Spinal cord (tissue), 10 donors: ENCODE results near the gene NKX6-2. TPM values are rescaled to one million over a fixed set of nuclear protein-coding genes. Genes with fewer than 3 reads are reported as not detected.

ENCODE experiments used
- DNase-seq, 6 donors: peaks; one replicate each; pipeline versions ENCODE4 v3.0.0 to v3.0.0-alpha.2; 2013 to 2015; ENCODE audit warnings: low spot score in 6 of 6, low read depth in 4 of 6
- H3K27ac ChIP-seq: one replicate; pipeline ENCODE4 v1.5.1; 2013; ENCODE audit warnings: low read depth, low read length, control low read depth
- H3K27me3 ChIP-seq: one replicate; pipeline ENCODE4 v1.6.1; 2013; ENCODE audit warnings: low read length; ENCODE audit not compliant: control insufficient read depth, insufficient read depth
- H3K36me3 ChIP-seq: one replicate; pipeline ENCODE4 v1.6.1; 2013; ENCODE audit warnings: low read length; ENCODE audit not compliant: control insufficient read depth, insufficient read depth
- H3K4me1 ChIP-seq: one replicate; pipeline ENCODE4 v1.6.1; 2013; ENCODE audit warnings: low read length; ENCODE audit not compliant: control insufficient read depth, insufficient read depth
- H3K4me3 ChIP-seq: one replicate; pipeline ENCODE4 v1.5.1; 2013; ENCODE audit warnings: low read depth, low read length, control low read depth
- H3K9me3 ChIP-seq: one replicate; pipeline ENCODE4 v1.6.1; 2013; ENCODE audit warnings: low read length; ENCODE audit not compliant: control insufficient read depth, insufficient read depth
- WGBS: methylation state at CpG from one replicate; pipeline ENCODE4 v1.1.5; 2013; ENCODE audit warnings: missing lambda C conversion rate; ENCODE audit not compliant: insufficient coverage; 5-methylcytosine and 5-hydroxymethylcytosine counted together
- long read RNA-seq, 4 donors: transcript quantifications; one replicate each; lab custom pipeline, GENCODE V29; 2026
- polyA plus RNA-seq, 2 donors: library from polyadenylated mRNA; unstranded; fragments of 120-200 nt; gene quantifications; one replicate each; pipeline ENCODE4 v1.2.1, GENCODE V29; 2013; ENCODE audit not compliant: insufficient read length in 2 of 2
- total RNA-seq, 2 donors: library from RNA; depleted of rRNA in 1 of 2; stranded (reverse); fragments of 120-200 nt in 1 of 2; fragments of >200 nt in 1 of 2; gene quantifications; one replicate each; pipeline versions ENCODE4 v1.2.3 to v1.2.4, GENCODE V29; 2013 to 2014
- donor health status: healthy.

The NKX6-2 gene
- total RNA-seq (10 to 100 TPM; 11.6 to 16.9 TPM), polyA plus RNA-seq (10 to 100 TPM; 37.6 to 40.4 TPM)
- long read RNA-seq, donor 1, transcript NKX6-2-201 (3 exons, 2,673 nt) = major isoform, 48 of 65 reads
- long read RNA-seq, donor 1, partial matches to known transcripts = 6 of 65 reads
- long read RNA-seq, donor 1, other reads (novel, unspliced or antisense) = 8 of 65 reads
- long read RNA-seq, donor 2, transcript NKX6-2-201 (3 exons, 2,673 nt) = major isoform, 19 of 21 reads
- long read RNA-seq, donor 2, partial matches to known transcripts = 0 of 21 reads
- long read RNA-seq, donor 2, other reads (novel, unspliced or antisense) = 0 of 21 reads
- long read RNA-seq, donor 3, transcript NKX6-2-201 (3 exons, 2,673 nt) = major isoform, 14 of 20 reads
- long read RNA-seq, donor 3, partial matches to known transcripts = 0 of 20 reads
- long read RNA-seq, donor 3, other reads (novel, unspliced or antisense) = 5 of 20 reads
- long read RNA-seq, donor 4 = 0 reads

DNA sequence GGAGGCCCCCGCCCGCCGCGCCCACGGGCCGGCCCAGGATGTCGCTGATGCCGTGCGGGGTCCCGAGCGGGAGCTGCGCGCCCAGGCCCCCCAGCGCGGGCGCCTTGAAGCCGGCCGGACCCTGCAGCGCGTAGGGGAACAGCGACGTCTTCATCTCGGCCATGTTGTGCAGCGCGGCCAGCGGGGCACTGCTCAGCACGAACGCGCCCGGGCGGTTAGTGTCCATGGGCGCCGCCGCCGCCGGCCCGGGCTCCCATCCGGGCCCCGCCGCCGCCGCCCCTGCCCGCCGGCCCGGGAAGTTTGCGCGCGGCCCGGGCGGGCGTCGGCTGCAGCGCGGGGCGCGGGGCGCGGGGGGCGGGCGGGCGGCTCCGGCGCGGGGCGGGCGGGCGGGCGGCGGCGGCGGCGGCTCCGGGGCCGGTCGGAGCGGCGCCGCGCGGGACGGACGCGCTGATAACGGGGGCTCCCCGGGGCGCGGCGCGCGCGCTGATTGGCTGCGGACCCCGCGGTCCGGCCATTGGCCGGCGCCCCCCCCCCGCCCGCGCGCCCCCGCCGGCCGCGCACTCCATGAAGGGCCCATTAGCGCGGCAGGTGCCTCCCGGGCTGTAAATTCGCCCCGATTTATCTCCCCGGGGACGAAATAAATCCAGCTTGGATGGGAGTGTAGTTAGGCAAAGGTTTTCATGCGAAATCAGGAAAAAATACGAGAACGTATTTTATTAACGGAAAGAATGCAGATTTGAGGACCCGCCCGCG, at the start of gene NKX6-2:
Gene NKX6-2, minus strand, starts transcription at position 425 of the 753 bp plus-strand sequence. Its CDS starts 199 bp downstream, at position 226.
- H3K27ac ChIP-seq = no peak within 1 kb of the TSS
- H3K27me3 ChIP-seq = peaks cover 72% of the 10 kb centered on the region
- peaks cover 17% of the 10 kb centered on the region for H3K36me3 ChIP-seq
- no peak within 1 kb of the TSS for H3K4me3 ChIP-seq
- DNase-seq = peak in 2 of 6 donors; percentile 20 to 27
- H3K4me1 ChIP-seq = peaks cover 35% of the 10 kb centered on the region
- no peaks in the 10 kb centered on the region for H3K9me3 ChIP-seq
- under 1% methylated on average over 119 of the region's 119 CpGs for WGBS

DNA sequence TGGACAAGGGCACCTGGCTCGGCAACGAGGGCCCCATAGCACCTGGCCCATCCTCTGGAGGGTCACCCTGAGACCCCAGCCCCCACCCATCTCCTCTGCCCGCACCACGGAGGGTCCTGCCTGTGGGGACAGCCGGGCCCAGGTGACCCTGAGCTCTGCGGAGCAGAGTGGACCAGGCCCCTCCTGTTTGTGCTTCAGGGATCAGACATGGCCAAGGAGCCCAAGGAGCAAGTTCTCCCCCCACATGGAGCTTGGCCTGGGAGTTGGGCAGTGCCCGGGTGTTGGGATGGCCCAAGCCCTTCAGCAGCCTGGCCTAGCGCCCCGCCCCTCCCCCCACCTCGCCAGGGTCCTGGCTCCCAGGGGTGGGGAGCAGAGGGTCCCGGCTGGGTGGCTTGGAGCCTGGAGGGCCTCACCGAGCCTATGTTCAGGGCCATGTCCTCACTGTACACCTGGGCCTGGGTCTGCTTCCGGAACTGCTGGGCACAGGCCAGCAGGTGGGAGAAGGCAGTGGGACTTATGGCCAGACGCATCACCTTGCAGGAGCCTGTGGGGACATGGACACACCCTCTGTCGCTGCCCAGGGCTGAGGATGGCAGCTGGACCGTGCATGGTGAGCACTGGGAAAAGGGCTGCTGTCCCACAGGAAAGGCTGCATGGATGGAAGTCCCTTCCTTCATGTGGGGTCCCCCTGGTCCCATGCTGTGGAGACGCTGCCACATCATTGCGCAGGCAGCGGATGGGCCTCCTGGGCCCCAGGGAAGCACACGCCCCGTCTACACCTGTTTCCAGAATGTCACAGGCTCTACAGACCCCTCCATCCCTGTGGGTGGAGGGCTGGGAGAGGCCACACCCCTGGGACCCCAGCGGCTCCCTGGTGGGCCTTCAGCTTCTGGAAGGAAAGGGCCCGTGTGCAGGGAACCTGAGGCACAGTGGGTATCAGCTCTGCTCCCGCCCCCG, 49.2 kb upstream of the NKX6-2 start:
- Histone ChIP-seq H3K4me3 (no peak overlapping the region), H3K9me3 (no peaks in the 10 kb centered on the region), H3K27me3 (peaks cover 28% of the 10 kb centered on the region), H3K27ac (no peak overlapping the region), H3K36me3 (peaks cover 14% of the 10 kb centered on the region), H3K4me1 (peaks cover 13% of the 10 kb centered on the region)
- WGBS = 88% methylated on average over 17 of the region's 25 CpGs
- DNase-seq = no peak

DNA sequence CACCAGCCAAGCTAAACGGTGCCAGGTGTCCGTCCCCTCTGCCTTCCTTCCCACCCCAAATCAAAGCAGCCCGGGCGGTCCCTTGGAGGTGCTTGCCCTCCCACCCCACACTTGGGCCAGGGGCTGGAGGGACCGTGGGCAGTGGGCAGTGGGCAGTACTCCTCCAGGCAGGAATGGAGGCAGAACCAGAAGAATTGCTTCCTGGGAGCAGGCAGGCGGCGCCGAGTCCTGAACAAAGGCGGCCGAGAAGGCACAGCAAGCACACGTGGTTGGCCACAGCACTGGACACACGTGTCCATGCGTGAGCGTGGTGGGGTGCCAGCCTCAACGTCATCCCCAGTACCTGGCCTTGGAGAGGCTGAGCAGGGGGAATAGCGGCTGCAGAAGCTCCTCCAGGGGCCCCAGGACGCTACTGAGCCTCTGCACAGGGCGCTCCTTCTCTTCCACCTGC, 48.4 kb upstream of the NKX6-2 start:
- H3K4me1 ChIP-seq = peaks cover 13% of the 10 kb centered on the region
- H3K36me3 ChIP-seq = peaks cover 14% of the 10 kb centered on the region
- H3K27ac ChIP-seq = no peak overlapping the region
- H3K4me3 ChIP-seq = no peak overlapping the region
- no peaks in the 10 kb centered on the region for H3K9me3 ChIP-seq
- DNase-seq = no peak
- 91% methylated on average over 16 of the region's 18 CpGs for WGBS
- peaks cover 28% of the 10 kb centered on the region for H3K27me3 ChIP-seq

DNA sequence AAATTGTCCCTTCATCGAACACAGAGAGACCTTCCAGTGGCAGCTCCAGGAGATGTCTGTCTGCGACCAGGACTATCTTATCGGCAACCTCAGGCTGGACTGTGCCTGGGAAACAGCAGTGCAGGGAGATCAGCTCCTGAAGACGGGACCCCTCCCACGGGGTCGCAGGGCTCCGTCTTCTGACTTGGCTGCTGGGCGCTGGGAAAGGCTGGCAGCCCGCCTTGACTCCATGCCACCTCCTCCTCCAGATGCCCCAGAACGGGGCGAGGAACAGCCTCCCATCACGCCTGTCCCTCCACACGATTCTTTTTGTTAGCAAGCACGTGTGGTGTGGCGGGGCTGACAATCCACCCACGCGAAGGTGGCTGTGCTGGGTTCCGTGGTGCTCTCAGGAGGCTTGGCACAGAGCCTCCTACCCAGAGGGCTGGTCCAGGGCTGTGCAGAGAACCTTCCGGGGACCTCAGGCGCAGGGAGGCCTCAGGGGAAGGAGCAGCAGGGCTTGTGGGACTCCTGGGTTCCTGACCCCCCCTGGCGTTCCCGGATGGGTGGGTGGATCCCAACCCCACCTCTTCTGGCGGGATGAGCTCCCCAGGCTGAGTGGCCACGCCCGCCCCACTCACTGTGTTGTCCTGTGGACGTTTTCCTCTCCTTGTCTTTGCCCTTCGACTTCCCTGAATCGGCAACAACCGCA, 47.6 kb upstream of the NKX6-2 start:
- Histone ChIP-seq H3K4me3 (no peak overlapping the region), H3K9me3 (no peaks in the 10 kb centered on the region), H3K27me3 (peaks cover 25% of the 10 kb centered on the region), H3K4me1 (peaks cover 13% of the 10 kb centered on the region), H3K36me3 (peaks cover 13% of the 10 kb centered on the region), H3K27ac (no peak overlapping the region)
- 77% methylated on average over 29 of the region's 29 CpGs for WGBS
- no peak for DNase-seq

DNA sequence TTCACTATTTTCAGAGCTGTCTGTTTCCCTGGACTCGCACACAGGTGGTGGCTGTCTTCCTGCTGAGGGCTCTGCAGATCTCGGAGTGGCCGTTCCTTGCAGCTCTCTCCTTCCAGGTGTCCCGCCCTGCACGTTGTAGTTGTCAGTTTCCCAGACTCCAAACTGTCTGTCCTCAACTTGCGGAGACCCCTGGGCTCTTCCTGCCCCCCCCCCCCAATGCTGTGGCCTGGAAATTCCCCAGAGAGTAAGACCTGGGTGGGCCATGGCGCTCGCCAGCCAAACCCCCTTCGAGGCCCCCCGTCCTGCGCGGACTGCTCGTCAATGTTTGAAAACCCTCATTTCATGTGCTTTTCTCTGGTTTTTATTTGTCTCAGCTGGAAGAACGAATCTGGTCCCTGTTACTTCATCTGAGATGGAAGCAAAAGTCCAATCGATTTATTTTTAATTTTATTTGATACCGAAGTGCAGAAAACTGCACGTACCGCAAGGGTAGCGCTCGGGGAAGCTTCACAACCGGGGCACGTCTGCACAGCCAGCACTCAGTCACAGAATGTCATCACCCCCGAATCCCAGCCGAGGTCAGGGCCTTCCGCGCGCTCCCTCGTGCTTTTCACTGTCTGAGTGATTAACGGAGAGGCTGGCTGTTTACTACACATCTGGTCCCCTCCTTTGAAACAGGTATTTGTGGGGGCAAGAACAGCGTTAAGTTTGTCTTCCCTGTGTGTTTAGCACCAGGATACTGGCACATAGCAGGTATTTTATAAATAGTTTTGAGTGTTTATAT, 46.4 kb upstream of the NKX6-2 start:
- H3K36me3 ChIP-seq = peaks cover 10% of the 10 kb centered on the region
- no peak for DNase-seq
- 44% methylated on average over 21 of the region's 30 CpGs for WGBS
- H3K4me3 ChIP-seq = no peak overlapping the region
- H3K27me3 ChIP-seq = peaks cover 25% of the 10 kb centered on the region
- H3K9me3 ChIP-seq = no peaks in the 10 kb centered on the region
- H3K27ac ChIP-seq = no peak overlapping the region
- peaks cover 13% of the 10 kb centered on the region for H3K4me1 ChIP-seq

DNA sequence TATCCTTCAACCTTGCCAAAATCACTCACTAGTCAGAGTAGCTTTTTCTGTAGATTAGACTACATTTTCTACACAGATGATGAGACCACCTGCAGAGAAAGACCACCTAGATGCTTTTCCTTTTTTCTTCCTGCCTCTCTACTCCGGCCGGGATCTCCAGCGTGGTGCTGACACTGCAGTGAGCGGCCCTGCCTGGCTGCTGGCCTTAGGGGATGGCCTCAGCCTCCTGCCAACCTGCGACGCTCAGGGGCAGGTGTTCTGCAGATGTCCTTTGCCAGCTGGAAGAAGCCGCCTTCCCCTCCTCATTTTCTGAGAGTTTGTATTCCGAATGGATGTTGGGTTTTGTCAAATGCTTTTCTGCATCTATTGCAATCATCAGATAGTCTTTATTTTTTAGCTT, 43.5 kb upstream of the NKX6-2 start:
- Histone ChIP-seq H3K9me3 (no peaks in the 10 kb centered on the region), H3K27me3 (peaks cover 22% of the 10 kb centered on the region), H3K27ac (no peak overlapping the region), H3K36me3 (peaks cover 3% of the 10 kb centered on the region), H3K4me3 (no peak overlapping the region), H3K4me1 (no peaks in the 10 kb centered on the region)
- 64% methylated on average over 4 of the region's 8 CpGs for WGBS
- no peak for DNase-seq

DNA sequence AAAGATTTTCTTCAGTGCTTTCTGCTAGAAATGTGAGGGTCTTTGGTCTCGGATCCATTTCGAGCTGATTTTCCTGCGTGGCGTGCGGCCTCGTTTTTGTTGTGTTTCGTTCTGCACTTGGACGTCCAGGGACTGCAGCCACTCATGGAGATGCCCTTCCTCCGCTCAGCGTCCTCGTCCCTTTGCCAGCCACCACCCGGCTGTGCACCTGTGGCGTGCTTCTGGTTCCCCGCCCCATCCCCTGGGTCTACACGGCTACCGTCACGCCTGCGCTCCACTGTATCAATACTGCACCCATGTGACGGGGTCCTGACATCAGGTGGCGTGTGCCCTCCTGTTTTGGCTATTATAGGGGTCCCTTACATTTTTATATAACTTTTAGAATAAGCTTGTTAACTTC, 42.7 kb upstream of the NKX6-2 start:
- H3K4me1 ChIP-seq = no peaks in the 10 kb centered on the region
- 92% methylated on average over 15 of the region's 20 CpGs for WGBS
- peaks cover 18% of the 10 kb centered on the region for H3K27me3 ChIP-seq
- no peaks in the 10 kb centered on the region for H3K9me3 ChIP-seq
- no peaks in the 10 kb centered on the region for H3K36me3 ChIP-seq
- H3K4me3 ChIP-seq = no peak overlapping the region
- no peak for DNase-seq
- H3K27ac ChIP-seq = no peak overlapping the region

DNA sequence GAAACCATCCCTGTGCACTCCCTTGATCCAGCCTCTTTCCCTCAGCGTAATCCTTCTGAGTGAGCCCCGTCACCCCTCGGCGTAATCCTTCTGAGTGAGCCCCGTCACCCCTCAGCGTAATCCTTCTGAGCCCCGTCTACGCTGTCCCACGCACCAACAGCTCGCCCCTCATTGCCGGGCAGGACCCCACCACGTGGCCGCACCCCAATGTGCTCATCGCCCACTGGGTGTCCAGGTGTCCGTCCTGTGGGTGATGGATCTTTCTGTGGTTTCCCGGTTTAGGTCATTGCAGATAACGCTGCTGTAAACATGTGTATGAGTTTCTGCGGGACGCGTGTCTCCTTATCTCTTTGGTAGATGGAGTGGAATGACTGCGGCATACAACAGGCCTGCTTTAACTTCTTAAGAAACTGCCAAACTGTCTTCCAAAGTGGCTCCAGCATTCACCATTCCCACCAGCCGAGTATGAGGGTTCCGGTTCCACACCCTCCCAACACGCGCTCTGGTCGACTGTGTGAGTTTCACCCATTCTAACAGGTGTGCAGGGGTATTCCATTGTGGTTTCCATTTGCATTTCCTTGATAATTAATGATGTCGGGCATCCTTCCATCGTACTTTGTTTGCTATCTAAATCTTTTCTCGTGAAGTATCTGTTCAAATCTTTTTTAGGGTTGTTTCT, 42.1 kb upstream of the NKX6-2 start:
- H3K27ac ChIP-seq = no peak overlapping the region
- H3K36me3 ChIP-seq = no peaks in the 10 kb centered on the region
- no peaks in the 10 kb centered on the region for H3K4me1 ChIP-seq
- peaks cover 13% of the 10 kb centered on the region for H3K27me3 ChIP-seq
- DNase-seq = no peak
- no peaks in the 10 kb centered on the region for H3K9me3 ChIP-seq
- 91% methylated on average over 14 of the region's 29 CpGs for WGBS
- H3K4me3 ChIP-seq = no peak overlapping the region
